HCEC 1CT (cell line): ENCODE measurements around the gene C1orf232.
A peak's percentile ranks its signal among the peaks of the same experiment; 100 is the strongest.

ENCODE experiments used
- DNase-seq: peaks from one replicate; pipeline ENCODE4 v3.0.0-alpha.2; 2017

C1orf232 gene

GRCh38 chr1:26155370-26156284 lies 13.1 kb downstream of the C1orf232 start:
- DNase-seq = no peak

GRCh38 chr1:26154750-26155149 lies 14.0 kb downstream of the C1orf232 start:
- DNase-seq = no peak

GRCh38 chr1:26153966-26154532 lies 14.7 kb downstream of the C1orf232 start:
- DNase-seq = no peak

- no peak for DNase-seq
These were observed 19.9 kb downstream of the C1orf232 start for GRCh38 chr1:26148887-26149286.

- no peak for DNase-seq
These were observed 22.8 kb downstream of the C1orf232 start for GRCh38 chr1:26145960-26146294.

GRCh38 chr1:26145041-26145959 lies 23.5 kb downstream of the C1orf232 start:
- peak; percentile 72 for DNase-seq

GRCh38 chr1:26142159-26142558 lies 26.6 kb downstream of the C1orf232 start:
- no peak for DNase-seq

- DNase-seq = no peak
These were observed 29.7 kb downstream of the C1orf232 start for GRCh38 chr1:26138974-26139558.

GRCh38 chr1:26134466-26134865 lies 34.3 kb downstream of the C1orf232 start:
- no peak for DNase-seq

GRCh38 chr1:26132834-26133167 lies 36.0 kb downstream of the C1orf232 start:
- no peak for DNase-seq

GRCh38 chr1:26132128-26132833 lies 36.5 kb downstream of the C1orf232 start:
- no peak for DNase-seq

- no peak for DNase-seq
These were observed 38.1 kb downstream of the C1orf232 start for GRCh38 chr1:26130695-26131094.

- no peak for DNase-seq
These were observed 39.0 kb downstream of the C1orf232 start for GRCh38 chr1:26129778-26130177.

GRCh38 chr1:26127235-26128163 lies 41.3 kb downstream of the C1orf232 start:
- DNase-seq = no peak

- no peak for DNase-seq
These were observed 42.3 kb downstream of the C1orf232 start for GRCh38 chr1:26126321-26127084.

GRCh38 chr1:26125946-26126320 lies 42.8 kb downstream of the C1orf232 start:
- DNase-seq = no peak

GRCh38 chr1:26125382-26125781 lies 43.4 kb downstream of the C1orf232 start:
- no peak for DNase-seq

- no peak for DNase-seq
These were observed 44.1 kb downstream of the C1orf232 start for GRCh38 chr1:26124418-26125331.
